ENCODE data around the gene CDK17.

GRCh38 chr12:96354326-96354725, 45.9 kb downstream of the CDK17 start:
- TF ChIP-seq CTCF (conservative IDR thresholded peaks at IDR 0.05; ENCODE audit: low read depth, low read length) (no peak), EZH2 (IDR thresholded peaks at IDR 0.05; ENCODE audit: low read length, unreplicated experiment) (no peak), EZH2phosphoT487 (IDR thresholded peaks at IDR 0.05; ENCODE audit: borderline replicate concordance, low read length) (no peak)

Measured in PC-3 (cell line).